ENCODE results near the gene KIR2DL1. TPM values are rescaled to one million over a fixed set of nuclear protein-coding genes. Genes with fewer than 3 reads are reported as not detected.
"Not testable (repeated sequence)": the region's sequence is repeated elsewhere in the genome, so short reads cannot be mapped to it uniquely, and the experiment has no call there.

KIR2DL1 gene
- total and polyA plus RNA-seq, 4 experiments from 2014 or later, result 0.15 TPM; not detected in 3

- H3K4me3 ChIP-seq (ENCODE audit: low read length in 2 of 2); H3K4me3 Mint-ChIP-seq; DNase-seq; H3K4me1 Mint-ChIP-seq; H3K27ac Mint-ChIP-seq; intact Hi-C loops (cut with micrococcal nuclease); H3K27me3 ChIP-seq (ENCODE audit: insufficient read depth, low read length); H3K9me3 ChIP-seq (ENCODE audit: control insufficient read depth in 1 of 2, low read length in 2 of 2); CTCF ChIA-PET (ENCODE audit: partially characterized antibody); H3K36me3 ChIP-seq (ENCODE audit: insufficient read depth, low read length); H3K4me1 ChIP-seq (ENCODE audit: insufficient read depth, low read length); POLR2A ChIA-PET (ENCODE audit: partially characterized antibody); H3K27ac ChIP-seq (ENCODE audit: low read depth, low read length); H3K36me3 Mint-ChIP-seq: not testable (repeated sequence)
- peaks cover 6 to 10% of the 10 kb centered on the region in 2 donors for H3K27me3 Mint-ChIP-seq
- H3K9me3 Mint-ChIP-seq, result peaks cover 0 to 11% (median 3%) of the 10 kb centered on the region in 8 donors
Observed at GRCh38 chr19:54750276-54750675, 19.3 kb upstream of the KIR2DL1 start.

GRCh38 chr19:54756204-54757110, 13.1 kb upstream of the KIR2DL1 start:
- DNase-seq; H3K9me3 ChIP-seq (ENCODE audit: control insufficient read depth in 1 of 2, low read length in 2 of 2); H3K4me1 Mint-ChIP-seq: not testable (repeated sequence)

GRCh38 chr19:54758577-54758976, 11.0 kb upstream of the KIR2DL1 start:
- POLR2A ChIA-PET (ENCODE audit: partially characterized antibody); CTCF ChIA-PET (ENCODE audit: partially characterized antibody); H3K27ac ChIP-seq (ENCODE audit: low read depth, low read length); H3K4me3 ChIP-seq (ENCODE audit: low read length in 2 of 2); H3K9me3 Mint-ChIP-seq; H3K36me3 ChIP-seq (ENCODE audit: insufficient read depth, low read length); H3K4me3 Mint-ChIP-seq; H3K36me3 Mint-ChIP-seq; H3K9me3 ChIP-seq (ENCODE audit: control insufficient read depth in 1 of 2, low read length in 2 of 2); H3K27ac Mint-ChIP-seq; H3K27me3 Mint-ChIP-seq; H3K27me3 ChIP-seq (ENCODE audit: insufficient read depth, low read length); H3K4me1 ChIP-seq (ENCODE audit: insufficient read depth, low read length); intact Hi-C loops (cut with micrococcal nuclease); DNase-seq; H3K4me1 Mint-ChIP-seq: not testable (repeated sequence)

More at GRCh38 chr19:54756204-54757110, 13.1 kb upstream of the KIR2DL1 start:
- H3K27me3 Mint-ChIP-seq; H3K36me3 ChIP-seq (ENCODE audit: insufficient read depth, low read length); H3K36me3 Mint-ChIP-seq; H3K27me3 ChIP-seq (ENCODE audit: insufficient read depth, low read length); H3K4me3 ChIP-seq (ENCODE audit: low read length in 2 of 2); H3K27ac ChIP-seq (ENCODE audit: low read depth, low read length); H3K27ac Mint-ChIP-seq; POLR2A ChIA-PET (ENCODE audit: partially characterized antibody); H3K4me1 ChIP-seq (ENCODE audit: insufficient read depth, low read length); CTCF ChIA-PET (ENCODE audit: partially characterized antibody); intact Hi-C loops (cut with micrococcal nuclease); H3K4me3 Mint-ChIP-seq; H3K9me3 Mint-ChIP-seq: not testable (repeated sequence)

GRCh38 chr19:54764219-54764618, 5.4 kb upstream of the KIR2DL1 start:
- H3K9me3 Mint-ChIP-seq, result peaks cover 0 to 18% (median 4%) of the 10 kb centered on the region in 8 donors
- not testable (repeated sequence) for H3K27ac Mint-ChIP-seq, H3K4me3 Mint-ChIP-seq

GRCh38 chr19:54766464-54766863, 3.1 kb upstream of the KIR2DL1 start:
- DNase-seq; H3K27me3 ChIP-seq (ENCODE audit: insufficient read depth, low read length); H3K36me3 Mint-ChIP-seq; H3K27ac ChIP-seq (ENCODE audit: low read depth, low read length); POLR2A ChIA-PET (ENCODE audit: partially characterized antibody); intact Hi-C loops (cut with micrococcal nuclease); H3K4me3 Mint-ChIP-seq; H3K4me1 Mint-ChIP-seq; H3K27ac Mint-ChIP-seq; H3K36me3 ChIP-seq (ENCODE audit: insufficient read depth, low read length); H3K4me3 ChIP-seq (ENCODE audit: low read length in 2 of 2); H3K4me1 ChIP-seq (ENCODE audit: insufficient read depth, low read length); CTCF ChIA-PET (ENCODE audit: partially characterized antibody); H3K9me3 ChIP-seq (ENCODE audit: control insufficient read depth in 1 of 2, low read length in 2 of 2): not testable (repeated sequence)
- H3K9me3 Mint-ChIP-seq, result peaks cover 0 to 13% (median 1%) of the 10 kb centered on the region in 8 donors
- H3K27me3 Mint-ChIP-seq, result peaks cover 7 to 12% of the 10 kb centered on the region in 2 donors

More at GRCh38 chr19:54764219-54764618, 5.4 kb upstream of the KIR2DL1 start:
- H3K36me3 Mint-ChIP-seq; DNase-seq; H3K27ac ChIP-seq (ENCODE audit: low read depth, low read length); H3K4me1 Mint-ChIP-seq; H3K9me3 ChIP-seq (ENCODE audit: control insufficient read depth in 1 of 2, low read length in 2 of 2); H3K4me3 ChIP-seq (ENCODE audit: low read length in 2 of 2); H3K4me1 ChIP-seq (ENCODE audit: insufficient read depth, low read length); H3K36me3 ChIP-seq (ENCODE audit: insufficient read depth, low read length); POLR2A ChIA-PET (ENCODE audit: partially characterized antibody); CTCF ChIA-PET (ENCODE audit: partially characterized antibody); H3K27me3 Mint-ChIP-seq; H3K27me3 ChIP-seq (ENCODE audit: insufficient read depth, low read length); intact Hi-C loops (cut with micrococcal nuclease): not testable (repeated sequence)

GRCh38 chr19:54770511-54770910, 918 bp downstream of the KIR2DL1 start:
- CTCF ChIA-PET (ENCODE audit: partially characterized antibody); H3K4me1 ChIP-seq (ENCODE audit: insufficient read depth, low read length); H3K36me3 Mint-ChIP-seq; H3K27me3 ChIP-seq (ENCODE audit: insufficient read depth, low read length); POLR2A ChIA-PET (ENCODE audit: partially characterized antibody); H3K36me3 ChIP-seq (ENCODE audit: insufficient read depth, low read length); H3K27ac Mint-ChIP-seq; H3K4me1 Mint-ChIP-seq; intact Hi-C loops (cut with micrococcal nuclease); H3K4me3 ChIP-seq (ENCODE audit: low read length in 2 of 2); H3K9me3 ChIP-seq (ENCODE audit: control insufficient read depth in 1 of 2, low read length in 2 of 2); H3K27ac ChIP-seq (ENCODE audit: low read depth, low read length); H3K4me3 Mint-ChIP-seq; DNase-seq: not testable (repeated sequence)
- H3K27me3 Mint-ChIP-seq, result peaks cover 7 to 15% of the 10 kb centered on the region in 2 donors
- H3K9me3 Mint-ChIP-seq, result peaks cover 0 to 12% (median 0%) of the 10 kb centered on the region in 8 donors

- H3K36me3 ChIP-seq (ENCODE audit: insufficient read depth, low read length); H3K4me1 Mint-ChIP-seq; H3K27ac Mint-ChIP-seq; H3K4me3 Mint-ChIP-seq; POLR2A ChIA-PET (ENCODE audit: partially characterized antibody); H3K4me3 ChIP-seq (ENCODE audit: low read length in 2 of 2); H3K36me3 Mint-ChIP-seq; H3K9me3 Mint-ChIP-seq; H3K27me3 ChIP-seq (ENCODE audit: insufficient read depth, low read length); H3K4me1 ChIP-seq (ENCODE audit: insufficient read depth, low read length); CTCF ChIA-PET (ENCODE audit: partially characterized antibody); DNase-seq; H3K27ac ChIP-seq (ENCODE audit: low read depth, low read length); H3K9me3 ChIP-seq (ENCODE audit: control insufficient read depth in 1 of 2, low read length in 2 of 2); intact Hi-C loops (cut with micrococcal nuclease): not testable (repeated sequence)
- H3K27me3 Mint-ChIP-seq, result peaks cover 8 to 13% of the 10 kb centered on the region in 2 donors
Observed at GRCh38 chr19:54771018-54771960, 1.7 kb downstream of the KIR2DL1 start.
